ENCODE measurements around the gene ATXN7L2.

DNA sequence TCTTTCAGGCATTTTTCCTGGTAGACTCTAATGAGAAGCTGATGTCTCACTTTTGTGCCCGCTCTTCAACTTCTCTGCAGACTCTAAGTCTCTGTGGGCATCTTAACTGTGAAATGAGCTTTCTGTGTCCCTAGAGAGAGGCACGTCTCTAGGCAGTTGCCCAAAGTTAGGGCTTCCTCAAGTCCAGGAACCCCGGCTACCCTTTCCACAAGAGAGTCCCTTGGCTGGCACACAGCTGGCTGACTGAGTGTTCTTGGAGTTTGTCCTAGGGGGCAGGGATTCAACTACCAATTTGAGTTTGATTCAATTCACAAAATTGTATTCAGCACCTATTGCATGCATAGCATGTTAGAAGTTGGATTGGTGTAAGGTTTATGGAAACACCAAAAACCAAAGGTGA is 57.4 kb downstream of the ATXN7L2 start:
- TF ChIP-seq CTCF (IDR thresholded peaks at IDR 0.05; ENCODE audit: insufficient read depth, low read depth, low read length) (no peak), EZH2 (IDR thresholded peaks at IDR 0.05; ENCODE audit: insufficient read depth, low read length) (no peak)
